CD14-positive monocyte (primary cell): Measurements from ENCODE around the gene HS3ST3B1. TPM values are rescaled to one million over a fixed set of nuclear protein-coding genes. Genes with fewer than 3 reads are reported as not detected.

Experiments
- DNase-seq, 3 donors: peaks; one replicate each; pipeline ENCODE4 v3.0.0-alpha.2; 2011 to 2022
- H2AFZ ChIP-seq: 2 replicates; pipeline ENCODE4 v1.6.0; 2012; ENCODE audit warnings: mild to moderate bottlenecking, low read depth, low read length, inconsistent platforms; ENCODE audit not compliant: insufficient read depth, poor library complexity, severe bottlenecking
- H3K27ac ChIP-seq, 2 donors: 1 replicate in 1 of 2; 2 replicates in 1 of 2; pipeline ENCODE4 v1.5.1; 2012 to 2013; ENCODE audit warnings: low read length in 2 of 2, control low read depth in 1 of 2, inconsistent platforms in 1 of 2, low read depth in 1 of 2, mild to moderate bottlenecking in 1 of 2
- H3K27me3 ChIP-seq, 2 donors: one replicate each; pipeline versions ENCODE4 v1.6.0 to v1.6.1; 2011 to 2013; ENCODE audit warnings: low read length in 2 of 2; ENCODE audit not compliant: control insufficient read depth in 2 of 2, insufficient read depth in 2 of 2
- H3K36me3 ChIP-seq, 2 donors: replicated peaks in 1 of 2; 1 replicate in 1 of 2; 2 replicates in 1 of 2; pipeline versions ENCODE4 v1.5.1 to v1.6.1; 2012 to 2013; ENCODE audit warnings: low read length in 2 of 2, control low read depth in 1 of 2, inconsistent platforms in 1 of 2, mild to moderate bottlenecking in 1 of 2; ENCODE audit not compliant: insufficient read depth in 2 of 2, control insufficient read depth in 1 of 2
- H3K4me1 ChIP-seq, 2 donors: 1 replicate in 1 of 2; 2 replicates in 1 of 2; pipeline versions ENCODE4 v1.5.1 to v1.6.1; 2012 to 2013; ENCODE audit warnings: low read length in 2 of 2, control low read depth in 1 of 2, inconsistent platforms in 1 of 2, mild to moderate bottlenecking in 1 of 2, moderate library complexity in 1 of 2; ENCODE audit not compliant: insufficient read depth in 2 of 2, control insufficient read depth in 1 of 2
- H3K4me2 ChIP-seq: replicated peaks from 2 replicates; pipeline ENCODE3; 2012; ENCODE audit warnings: low read length, moderate library complexity, mild to moderate bottlenecking; ENCODE audit not compliant: poor library complexity, severe bottlenecking; ENCODE audit errors: extremely low read depth
- H3K4me3 ChIP-seq, 3 experiments: fragments of 200-600 bp in 1 of 3; sonication (generic) in 1 of 3; replicated peaks in 1 of 3; 1 replicate in 2 of 3; 2 replicates in 1 of 3; pipeline ENCODE4 v1.5.1; 2011 to 2013; ENCODE audit warnings: low read length in 3 of 3, mild to moderate bottlenecking in 3 of 3, control low read depth in 2 of 3, low read depth in 2 of 3, inconsistent platforms in 1 of 3, moderate library complexity in 1 of 3
- H3K79me2 ChIP-seq: 2 replicates; pipeline ENCODE4 v1.6.0; 2012; ENCODE audit warnings: mild to moderate bottlenecking, control low read depth, inconsistent platforms, low read length, moderate library complexity; ENCODE audit not compliant: insufficient read depth
- H3K9ac ChIP-seq: 2 replicates; pipeline ENCODE4 v1.6.0; 2017; ENCODE audit warnings: low read length, mild to moderate bottlenecking; ENCODE audit not compliant: insufficient read depth, poor library complexity, severe bottlenecking
- H3K9me3 ChIP-seq, 2 donors: replicated peaks in 1 of 2; 1 replicate in 1 of 2; 2 replicates in 1 of 2; pipeline versions ENCODE4 v1.5.1 to v1.6.1; 2012 to 2013; ENCODE audit warnings: low read length in 2 of 2, control low read depth in 1 of 2; ENCODE audit not compliant: control insufficient read depth in 1 of 2, insufficient read depth in 1 of 2
- H4K20me1 ChIP-seq: 2 replicates; pipeline ENCODE4 v1.6.0; 2012; ENCODE audit warnings: mild to moderate bottlenecking, low read length, control low read depth, moderate library complexity; ENCODE audit not compliant: insufficient read depth
- H3K27ac Mint-ChIP-seq, 7 donors: one replicate each; pipeline ENCODE4 v1.8.0; 2020; ENCODE audit warnings: mild to moderate bottlenecking in 7 of 7, mixed read lengths in 7 of 7, moderate library complexity in 6 of 7, inconsistent platforms in 2 of 7
- H3K27me3 Mint-ChIP-seq, 3 donors: one replicate each; pipeline ENCODE4 v1.8.0; 2021 to 2022; ENCODE audit warnings: low read depth in 3 of 3, mild to moderate bottlenecking in 3 of 3, mixed read lengths in 3 of 3, moderate library complexity in 3 of 3, inconsistent platforms in 1 of 3
- H3K36me3 Mint-ChIP-seq, 2 donors: one replicate each; pipeline ENCODE4 v1.8.0; 2020; ENCODE audit warnings: mixed read lengths in 2 of 2, inconsistent platforms in 1 of 2, mild to moderate bottlenecking in 1 of 2
- H3K4me1 Mint-ChIP-seq: one replicate; pipeline ENCODE4 v1.8.0; 2020; ENCODE audit warnings: mild to moderate bottlenecking, mixed read lengths
- H3K4me3 Mint-ChIP-seq, 2 donors: one replicate each; pipeline ENCODE4 v1.8.0; 2020; ENCODE audit warnings: mild to moderate bottlenecking in 2 of 2, mixed read lengths in 2 of 2, moderate library complexity in 1 of 2
- H3K9me3 Mint-ChIP-seq, 7 donors: one replicate each; pipeline ENCODE4 v1.8.0; 2020 to 2022; ENCODE audit warnings: mixed read lengths in 7 of 7, mild to moderate bottlenecking in 6 of 7, moderate library complexity in 6 of 7, inconsistent platforms in 2 of 7
- WGBS: methylation state at CpG from one replicate; pipeline ENCODE4 v1.1.5; 2013; ENCODE audit warnings: missing lambda C conversion rate; ENCODE audit not compliant: insufficient coverage; 5-methylcytosine and 5-hydroxymethylcytosine counted together
- intact Hi-C, 2 donors: fragments of 100-400 bp; cut with micrococcal nuclease; formaldehyde crosslinking; loops; one replicate each; pipeline versions ENCODE4 v1.15.0 to v1.15.1; 2023
- polyA plus RNA-seq, 3 donors: library from polyadenylated mRNA; depleted of rRNA in 1 of 3; unstranded in 2 of 3; stranded (reverse) in 1 of 3; fragments of 300-500 nt in 2 of 3; fragments of >200 nt in 1 of 3; fragmentation: Illumina TruSeq in 2 of 3; gene quantifications; 1 replicate in 2 of 3; 2 replicates in 1 of 3; pipeline ENCODE4 v1.2.3, GENCODE V29; 2012 to 2021
- TF ChIP-seq, protein P1 (sequence below): fragments of 200-600 bp; IDR thresholded peaks from one replicate; pipeline ENCODE4 v1.8.0; 2022; ENCODE audit warnings: antibody characterized with exemption, mild to moderate bottlenecking

HS3ST3B1 gene
- polyA plus RNA-seq, 3 donors = 0.09 to 0.73 (median 0.32) TPM

DNA sequence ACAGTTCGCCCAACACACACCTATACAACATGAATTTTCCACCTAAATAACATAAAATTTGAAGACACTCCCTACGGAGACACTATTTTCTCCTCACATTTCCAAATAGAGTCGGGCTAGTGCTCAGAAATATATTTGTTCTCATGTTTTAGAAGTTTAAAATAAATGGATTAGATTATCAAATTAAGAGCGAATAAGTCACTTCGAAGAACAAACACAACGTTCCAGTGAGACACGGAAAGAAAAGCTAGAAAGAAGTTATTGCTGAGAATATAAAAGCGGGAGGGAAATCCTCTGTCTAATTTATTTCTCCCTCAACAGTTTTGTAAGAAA is 2.0 kb upstream of the HS3ST3B1 start:
- Mint-ChIP-seq H3K27ac (no peak overlapping the region), H3K36me3 (peaks cover 7 to 21% of the 10 kb centered on the region in 2 donors), H3K4me1 (peaks cover 55% of the 10 kb centered on the region), H3K4me3 (peak overlapping the region; percentile 95), H3K27me3 (peaks cover 82 to 92% (median 82%) of the 10 kb centered on the region in 3 donors), H3K9me3 (peaks cover 0 to 44% (median 26%) of the 10 kb centered on the region in 7 donors)
- no peak overlapping the region for H3K9ac ChIP-seq
- peak overlapping the region; percentile 82 for H3K4me2 ChIP-seq
- peak overlapping the region in 1 of 3 experiments; percentile 73 for H3K4me3 ChIP-seq
- peak overlapping the region; percentile 50 for H2AFZ ChIP-seq
- peaks cover 58 to 77% of the 10 kb centered on the region in 2 donors for H3K27me3 ChIP-seq
- DNase-seq = no peak
- peaks cover 5 to 26% of the 10 kb centered on the region in 2 donors for H3K9me3 ChIP-seq
- peaks cover 8% of the 10 kb centered on the region for H4K20me1 ChIP-seq
- WGBS = 60% methylated on average over 1 of the region's 8 CpGs
- intact Hi-C loops = loop anchor here (10.0 kb wide), 2 partner anchors 364 to 626 kb away; no protein-coding TSS in a partner anchor
- TF ChIP-seq, protein P1, sequence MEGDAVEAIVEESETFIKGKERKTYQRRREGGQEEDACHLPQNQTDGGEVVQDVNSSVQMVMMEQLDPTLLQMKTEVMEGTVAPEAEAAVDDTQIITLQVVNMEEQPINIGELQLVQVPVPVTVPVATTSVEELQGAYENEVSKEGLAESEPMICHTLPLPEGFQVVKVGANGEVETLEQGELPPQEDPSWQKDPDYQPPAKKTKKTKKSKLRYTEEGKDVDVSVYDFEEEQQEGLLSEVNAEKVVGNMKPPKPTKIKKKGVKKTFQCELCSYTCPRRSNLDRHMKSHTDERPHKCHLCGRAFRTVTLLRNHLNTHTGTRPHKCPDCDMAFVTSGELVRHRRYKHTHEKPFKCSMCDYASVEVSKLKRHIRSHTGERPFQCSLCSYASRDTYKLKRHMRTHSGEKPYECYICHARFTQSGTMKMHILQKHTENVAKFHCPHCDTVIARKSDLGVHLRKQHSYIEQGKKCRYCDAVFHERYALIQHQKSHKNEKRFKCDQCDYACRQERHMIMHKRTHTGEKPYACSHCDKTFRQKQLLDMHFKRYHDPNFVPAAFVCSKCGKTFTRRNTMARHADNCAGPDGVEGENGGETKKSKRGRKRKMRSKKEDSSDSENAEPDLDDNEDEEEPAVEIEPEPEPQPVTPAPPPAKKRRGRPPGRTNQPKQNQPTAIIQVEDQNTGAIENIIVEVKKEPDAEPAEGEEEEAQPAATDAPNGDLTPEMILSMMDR = no peak
- H3K36me3 ChIP-seq = no peaks in the 10 kb centered on the region
- peaks cover 56 to 64% of the 10 kb centered on the region in 2 donors for H3K4me1 ChIP-seq
- H3K79me2 ChIP-seq = peaks cover 7% of the 10 kb centered on the region
- no peak overlapping the region for H3K27ac ChIP-seq

DNA sequence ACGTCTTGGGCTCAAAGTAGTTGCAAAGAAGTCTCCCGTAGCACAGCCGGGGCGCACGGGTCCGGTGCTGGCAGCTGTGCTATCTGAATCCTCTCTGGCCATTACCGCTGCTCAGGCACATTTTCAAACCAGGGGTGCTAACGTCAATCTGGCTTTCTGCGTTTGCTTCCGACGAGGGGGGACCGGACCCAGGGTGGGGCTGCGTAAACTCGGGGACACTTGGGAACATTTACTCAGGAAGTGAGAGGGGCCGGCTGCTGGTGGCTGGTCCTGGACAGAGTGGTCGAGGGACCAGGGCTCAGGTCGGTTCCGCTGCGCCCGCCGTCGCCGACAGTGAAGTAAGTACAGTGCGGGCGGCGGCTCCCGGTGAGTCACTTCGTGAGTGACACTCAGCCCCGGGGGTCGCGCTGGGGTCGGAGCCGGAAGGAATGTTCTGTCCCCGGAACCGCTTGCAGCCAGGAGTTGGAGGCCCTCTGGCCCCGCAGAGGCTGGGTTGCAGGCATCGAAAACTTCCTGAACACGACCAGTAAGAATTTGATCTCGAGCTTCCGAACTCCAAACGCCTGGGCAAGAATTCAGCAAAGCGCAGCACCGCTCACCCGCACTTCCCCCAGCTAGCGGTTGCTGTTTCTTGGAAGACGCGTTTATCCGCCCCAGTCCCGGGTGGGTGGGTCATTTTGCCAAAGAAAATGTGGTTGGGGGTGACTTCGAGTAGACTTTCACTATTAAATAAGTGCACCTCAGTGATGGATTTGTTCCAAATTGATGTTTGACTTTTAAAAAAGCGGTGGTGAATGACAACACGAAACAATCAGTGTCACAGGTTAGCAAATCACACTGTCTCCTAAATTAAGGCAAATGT is 1.4 kb upstream of the HS3ST3B1 start:
- WGBS = under 1% methylated on average over 41 of the region's 52 CpGs
- TF ChIP-seq, protein P1 = no peak
- Histone ChIP-seq H2AFZ (peak overlapping the region; percentile 50), H4K20me1 (peaks cover 8% of the 10 kb centered on the region), H3K9me3 (peaks cover 5 to 26% of the 10 kb centered on the region in 2 donors), H3K27ac (no peak overlapping the region), H3K9ac (no peak overlapping the region), H3K36me3 (no peaks in the 10 kb centered on the region), H3K4me1 (peaks cover 56 to 64% of the 10 kb centered on the region in 2 donors), H3K4me3 (peak overlapping the region; percentile 0 to 73 (median 13)), H3K4me2 (peak overlapping the region; percentile 82), H3K79me2 (peaks cover 7% of the 10 kb centered on the region), H3K27me3 (peaks cover 58 to 76% of the 10 kb centered on the region in 2 donors)
- peak in 2 of 3 donors; percentile 24 to 50 for DNase-seq
- Mint-ChIP-seq H3K27ac (peak overlapping the region in 5 of 7 donors; percentile 1 to 71 (median 25)), H3K27me3 (peaks cover 81 to 91% (median 83%) of the 10 kb centered on the region in 3 donors), H3K36me3 (peaks cover 7 to 21% of the 10 kb centered on the region in 2 donors), H3K4me1 (peaks cover 56% of the 10 kb centered on the region), H3K4me3 (peak overlapping the region; percentile 95), H3K9me3 (peaks cover 0 to 44% (median 26%) of the 10 kb centered on the region in 7 donors)
- intact Hi-C loops = loop anchor here (5.0 to 10.0 kb wide), 13 partner anchors 63 to 962 kb away; partner anchors contain the start of gene COX10 (in 2 of the 2)
